Hepatocyte (in vitro differentiated cells): ENCODE measurements around the gene CAPN11.

Experiments used
- EZH2 ChIP-seq: fragments of 200-600 bp; sonication (generic); IDR thresholded peaks from 2 replicates; pipeline ENCODE4 v1.6.1; 2016; ENCODE audit warnings: antibody characterized with exemption, mild to moderate bottlenecking, borderline replicate concordance
- EZH2phosphoT487 ChIP-seq: fragments of 200-600 bp; sonication (generic); IDR thresholded peaks from one replicate; pipeline ENCODE4 v1.6.1; 2018; ENCODE audit warnings: antibody characterized with exemption, mild to moderate bottlenecking, low read depth, moderate library complexity; ENCODE audit not compliant: unreplicated experiment, severe bottlenecking
- TF ChIP-seq, protein P1 (sequence below): fragments of 200-600 bp; sonication (generic); IDR thresholded peaks from 2 replicates; pipeline ENCODE4 v1.5.1; 2016; ENCODE audit warnings: antibody characterized with exemption, mild to moderate bottlenecking; ENCODE audit not compliant: poor library complexity

GRCh38 chr6:44228433-44228832, 69.8 kb downstream of the CAPN11 start:
- TF ChIP-seq EZH2phosphoT487 (no peak), EZH2 (no peak)
- TF ChIP-seq, protein P1, sequence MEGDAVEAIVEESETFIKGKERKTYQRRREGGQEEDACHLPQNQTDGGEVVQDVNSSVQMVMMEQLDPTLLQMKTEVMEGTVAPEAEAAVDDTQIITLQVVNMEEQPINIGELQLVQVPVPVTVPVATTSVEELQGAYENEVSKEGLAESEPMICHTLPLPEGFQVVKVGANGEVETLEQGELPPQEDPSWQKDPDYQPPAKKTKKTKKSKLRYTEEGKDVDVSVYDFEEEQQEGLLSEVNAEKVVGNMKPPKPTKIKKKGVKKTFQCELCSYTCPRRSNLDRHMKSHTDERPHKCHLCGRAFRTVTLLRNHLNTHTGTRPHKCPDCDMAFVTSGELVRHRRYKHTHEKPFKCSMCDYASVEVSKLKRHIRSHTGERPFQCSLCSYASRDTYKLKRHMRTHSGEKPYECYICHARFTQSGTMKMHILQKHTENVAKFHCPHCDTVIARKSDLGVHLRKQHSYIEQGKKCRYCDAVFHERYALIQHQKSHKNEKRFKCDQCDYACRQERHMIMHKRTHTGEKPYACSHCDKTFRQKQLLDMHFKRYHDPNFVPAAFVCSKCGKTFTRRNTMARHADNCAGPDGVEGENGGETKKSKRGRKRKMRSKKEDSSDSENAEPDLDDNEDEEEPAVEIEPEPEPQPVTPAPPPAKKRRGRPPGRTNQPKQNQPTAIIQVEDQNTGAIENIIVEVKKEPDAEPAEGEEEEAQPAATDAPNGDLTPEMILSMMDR = no peak
